ENCODE results near the gene FCHO1. TPM values are rescaled to one million over a fixed set of nuclear protein-coding genes. Genes with fewer than 3 reads are reported as not detected.
A peak's percentile ranks its signal among the peaks of the same experiment; 100 is the strongest.

The FCHO1 gene
- polyA plus RNA-seq (2011; rRNA removed) (0.47 and 0.48 TPM in 2 replicates), polyA minus RNA-seq (2011; rRNA and poly(A)+ RNA removed) (0.33 and 0.98 TPM in 2 replicates)

- no peaks in the 10 kb centered on the region for H3K36me3 ChIP-seq (ENCODE audit: control insufficient read depth, insufficient read depth, low read length)
- no peak for DNase-seq (ENCODE audit: low read depth)
- ChIA-PET POLR2A (interaction anchor here (0.6 kb wide), 1 partner anchor 9 kb away, joined by 8 read pairs; no protein-coding TSS in a partner anchor), CTCF (interaction anchor here (1.5 kb wide), 1 partner anchor 47 kb away, joined by 3 read pairs; no protein-coding TSS in a partner anchor)
- H3K4me3 ChIP-seq (ENCODE audit: low read depth, low read length), result no peak within 1 kb of the TSS
- no peak for TF ChIP-seq CTCF (IDR thresholded peaks at IDR 0.05; ENCODE audit: insufficient read depth, low read depth, low read length)
- peaks cover 1% of the 10 kb centered on the region; the same call in 1 of the 2 replicates for H3K27me3 ChIP-seq (ENCODE audit: control insufficient read depth, insufficient read depth, low read length)
Measured at GRCh38 chr19:17751103-17751911, at the start of gene FCHO1. FCHO1 (plus strand) TSS chr19:17751477; CDS start chr19:17755165, 3,688 bp downstream.

GRCh38 chr19:17703824-17704463 lies 47.3 kb upstream of the FCHO1 start:
- ChIA-PET CTCF (interaction anchor here (0.5 to 5.2 kb wide), 15 partner anchors 11 to 156 kb away, joined by 3 to 43 read pairs (median 4); partner anchors contain the start of gene RPL18A), POLR2A (no interaction called here)
- H3K36me3 ChIP-seq (ENCODE audit: control insufficient read depth, insufficient read depth, low read length), result no peaks in the 10 kb centered on the region
- DNase-seq (ENCODE audit: low read depth), result no peak
- peak; percentile 74 for TF ChIP-seq CTCF (IDR thresholded peaks at IDR 0.05; ENCODE audit: insufficient read depth, low read depth, low read length)
- H3K27me3 ChIP-seq (ENCODE audit: control insufficient read depth, insufficient read depth, low read length), result peaks cover 2% of the 10 kb centered on the region; the same call in 1 of the 2 replicates
- H3K4me3 ChIP-seq (ENCODE audit: low read depth, low read length), result no peak overlapping the region

- CTCF ChIA-PET, result interaction anchor here (0.5 to 5.2 kb wide), 7 partner anchors 12 to 242 kb away, joined by 3 to 43 read pairs (median 3); partner anchors contain the start of gene MAP1S
- POLR2A ChIA-PET, result interaction anchor here (0.7 kb wide), 1 partner anchor 10 kb away, joined by 4 read pairs; no protein-coding TSS in a partner anchor
- TF ChIP-seq CTCF (IDR thresholded peaks at IDR 0.05; ENCODE audit: insufficient read depth, low read depth, low read length), result no peak
- H3K36me3 ChIP-seq (ENCODE audit: control insufficient read depth, insufficient read depth, low read length), result no peaks in the 10 kb centered on the region
- no peak overlapping the region for H3K4me3 ChIP-seq (ENCODE audit: low read depth, low read length)
- DNase-seq (ENCODE audit: low read depth), result no peak
- peaks cover 1% of the 10 kb centered on the region; the same call in 1 of the 2 replicates for H3K27me3 ChIP-seq (ENCODE audit: control insufficient read depth, insufficient read depth, low read length)
Measured at GRCh38 chr19:17706750-17707181, 44.5 kb upstream of the FCHO1 start.

DNA sequence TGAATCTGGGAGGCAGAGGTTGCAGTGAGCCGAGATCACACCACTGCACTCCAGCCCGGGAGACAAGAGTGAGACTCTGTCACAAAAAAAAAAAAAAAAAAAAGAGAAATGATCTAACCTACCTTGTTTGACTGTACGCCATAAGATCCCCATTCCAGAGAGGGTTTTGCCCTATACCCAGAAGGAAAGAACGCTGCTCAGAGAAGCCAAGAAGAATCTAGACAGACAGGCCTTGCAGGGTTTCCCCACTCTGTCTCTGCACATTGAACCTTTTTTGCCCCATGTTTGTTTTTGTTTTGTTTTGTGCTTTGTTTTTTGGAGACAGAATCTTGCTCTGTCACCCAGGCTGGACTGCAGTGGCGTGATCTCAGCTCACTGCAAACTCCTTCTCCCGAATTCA lies 39.4 kb upstream of the FCHO1 start:
- ChIA-PET CTCF (no interaction called here), POLR2A (no interaction called here)
- H3K4me3 ChIP-seq (ENCODE audit: low read depth, low read length), result no peak overlapping the region
- no peaks in the 10 kb centered on the region for H3K27me3 ChIP-seq (ENCODE audit: control insufficient read depth, insufficient read depth, low read length)
- H3K36me3 ChIP-seq (ENCODE audit: control insufficient read depth, insufficient read depth, low read length), result no peaks in the 10 kb centered on the region
- DNase-seq (ENCODE audit: low read depth), result no peak
- TF ChIP-seq CTCF (IDR thresholded peaks at IDR 0.05; ENCODE audit: insufficient read depth, low read depth, low read length), result no peak

Measured in BJ (cell line).